Kidney epithelial cell (primary cell): Measurements from ENCODE around the gene SLC12A7. TPM values are rescaled to one million over a fixed set of nuclear protein-coding genes. Genes with fewer than 3 reads are reported as not detected.

Source experiments
- DNase-seq: peaks from one replicate; pipeline ENCODE4 v3.0.0-alpha.2; 2010; ENCODE audit warnings: low read depth
- H3K27me3 ChIP-seq: 2 replicates; pipeline ENCODE4 v1.6.0; 2011; ENCODE audit warnings: low read length; ENCODE audit not compliant: control insufficient read depth, insufficient read depth
- H3K36me3 ChIP-seq: 2 replicates; pipeline ENCODE4 v1.5.1; 2011; ENCODE audit warnings: low read length; ENCODE audit not compliant: control insufficient read depth, insufficient read depth
- H3K4me3 ChIP-seq: 2 replicates; pipeline ENCODE4 v1.5.1; 2011; ENCODE audit warnings: low read depth, mild to moderate bottlenecking, control low read depth, low read length
- total RNA-seq: library from RNA; depleted of rRNA; stranded (reverse); fragments of >200 nt; gene quantifications from 2 replicates; pipeline ENCODE4 v1.2.3, GENCODE V29; 2015
- TF ChIP-seq, protein P1 (sequence below): IDR thresholded peaks from 2 replicates; pipeline ENCODE4 v1.5.1; 2011; ENCODE audit warnings: mild to moderate bottlenecking, moderate library complexity, low read length, control low read depth, inconsistent platforms; ENCODE audit not compliant: insufficient read depth, poor library complexity, severe bottlenecking

Gene SLC12A7
- total RNA-seq, 1 donor from 2014 or later = 50.3 TPM

DNA sequence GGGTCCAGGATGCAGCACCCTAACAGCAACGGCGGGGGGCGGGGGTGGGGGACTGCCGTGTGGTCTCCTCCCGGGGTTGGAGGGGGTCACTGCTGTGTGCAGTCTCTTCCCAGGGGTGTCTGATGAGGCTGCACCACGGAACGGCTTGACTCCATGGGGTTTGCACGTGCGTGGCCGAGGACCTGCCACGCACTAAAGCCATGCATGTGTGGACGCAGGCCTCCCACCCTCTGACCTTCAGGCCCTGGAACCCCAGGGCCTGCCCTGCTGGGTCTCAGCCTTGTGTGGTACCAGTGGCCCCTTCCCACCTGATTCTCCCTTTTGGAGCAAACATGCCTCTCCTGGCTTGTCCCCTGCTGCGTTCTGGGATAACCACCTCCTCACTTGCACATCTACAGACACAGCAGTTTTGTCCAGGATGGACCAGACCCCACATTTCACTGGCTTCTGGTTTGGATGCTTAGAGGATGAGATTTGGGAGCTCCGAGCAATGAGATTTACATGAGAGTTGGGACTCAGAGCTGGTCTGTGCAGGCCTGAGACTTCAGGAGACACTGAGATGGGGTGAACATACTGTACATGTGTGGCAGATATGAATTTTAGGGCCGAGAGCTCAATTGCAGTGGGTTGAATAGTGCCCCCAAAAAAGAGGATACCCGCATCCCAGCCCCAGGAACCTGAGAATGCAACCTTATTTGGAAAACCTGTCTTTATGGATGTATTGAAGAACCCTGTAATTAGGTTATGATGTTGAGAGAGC, 45.8 kb downstream of the SLC12A7 start:
- H3K27me3 ChIP-seq = no peaks in the 10 kb centered on the region
- H3K4me3 ChIP-seq = no peak overlapping the region
- TF ChIP-seq, protein P1, sequence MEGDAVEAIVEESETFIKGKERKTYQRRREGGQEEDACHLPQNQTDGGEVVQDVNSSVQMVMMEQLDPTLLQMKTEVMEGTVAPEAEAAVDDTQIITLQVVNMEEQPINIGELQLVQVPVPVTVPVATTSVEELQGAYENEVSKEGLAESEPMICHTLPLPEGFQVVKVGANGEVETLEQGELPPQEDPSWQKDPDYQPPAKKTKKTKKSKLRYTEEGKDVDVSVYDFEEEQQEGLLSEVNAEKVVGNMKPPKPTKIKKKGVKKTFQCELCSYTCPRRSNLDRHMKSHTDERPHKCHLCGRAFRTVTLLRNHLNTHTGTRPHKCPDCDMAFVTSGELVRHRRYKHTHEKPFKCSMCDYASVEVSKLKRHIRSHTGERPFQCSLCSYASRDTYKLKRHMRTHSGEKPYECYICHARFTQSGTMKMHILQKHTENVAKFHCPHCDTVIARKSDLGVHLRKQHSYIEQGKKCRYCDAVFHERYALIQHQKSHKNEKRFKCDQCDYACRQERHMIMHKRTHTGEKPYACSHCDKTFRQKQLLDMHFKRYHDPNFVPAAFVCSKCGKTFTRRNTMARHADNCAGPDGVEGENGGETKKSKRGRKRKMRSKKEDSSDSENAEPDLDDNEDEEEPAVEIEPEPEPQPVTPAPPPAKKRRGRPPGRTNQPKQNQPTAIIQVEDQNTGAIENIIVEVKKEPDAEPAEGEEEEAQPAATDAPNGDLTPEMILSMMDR = no peak
- no peaks in the 10 kb centered on the region for H3K36me3 ChIP-seq
- DNase-seq = no peak

DNA sequence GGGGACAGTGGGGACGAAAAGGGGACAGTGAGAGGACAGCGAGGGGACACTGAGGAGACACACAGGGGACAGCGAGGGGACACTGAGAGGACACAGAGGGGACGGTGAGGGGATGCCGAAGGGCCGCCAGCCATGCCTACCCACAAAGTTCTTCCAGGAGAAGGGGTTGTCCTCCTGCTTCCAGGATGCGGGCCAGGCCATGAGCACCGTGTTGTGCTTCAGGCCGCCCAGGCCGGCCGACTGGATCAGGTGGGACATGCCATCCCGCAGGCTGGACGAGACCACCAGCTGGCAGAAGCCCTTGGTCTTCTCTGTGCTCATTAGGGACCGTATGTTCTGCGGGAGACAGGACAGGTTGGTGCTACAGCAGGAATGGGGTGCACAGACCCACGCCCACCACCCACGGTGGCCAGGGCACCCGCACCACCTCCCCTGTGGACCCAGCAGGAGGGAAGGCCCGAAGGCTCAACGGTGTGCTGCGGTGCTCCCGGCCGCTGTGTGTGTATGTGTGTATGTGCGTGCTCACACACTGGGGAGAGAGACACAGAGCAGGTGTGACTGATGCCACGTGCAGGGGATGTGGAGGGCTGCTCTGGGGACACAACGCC, 46.6 kb downstream of the SLC12A7 start:
- no peak for DNase-seq
- TF ChIP-seq, protein P1 = no peak
- Histone ChIP-seq H3K27me3 (no peaks in the 10 kb centered on the region), H3K4me3 (no peak overlapping the region), H3K36me3 (no peaks in the 10 kb centered on the region)

DNA sequence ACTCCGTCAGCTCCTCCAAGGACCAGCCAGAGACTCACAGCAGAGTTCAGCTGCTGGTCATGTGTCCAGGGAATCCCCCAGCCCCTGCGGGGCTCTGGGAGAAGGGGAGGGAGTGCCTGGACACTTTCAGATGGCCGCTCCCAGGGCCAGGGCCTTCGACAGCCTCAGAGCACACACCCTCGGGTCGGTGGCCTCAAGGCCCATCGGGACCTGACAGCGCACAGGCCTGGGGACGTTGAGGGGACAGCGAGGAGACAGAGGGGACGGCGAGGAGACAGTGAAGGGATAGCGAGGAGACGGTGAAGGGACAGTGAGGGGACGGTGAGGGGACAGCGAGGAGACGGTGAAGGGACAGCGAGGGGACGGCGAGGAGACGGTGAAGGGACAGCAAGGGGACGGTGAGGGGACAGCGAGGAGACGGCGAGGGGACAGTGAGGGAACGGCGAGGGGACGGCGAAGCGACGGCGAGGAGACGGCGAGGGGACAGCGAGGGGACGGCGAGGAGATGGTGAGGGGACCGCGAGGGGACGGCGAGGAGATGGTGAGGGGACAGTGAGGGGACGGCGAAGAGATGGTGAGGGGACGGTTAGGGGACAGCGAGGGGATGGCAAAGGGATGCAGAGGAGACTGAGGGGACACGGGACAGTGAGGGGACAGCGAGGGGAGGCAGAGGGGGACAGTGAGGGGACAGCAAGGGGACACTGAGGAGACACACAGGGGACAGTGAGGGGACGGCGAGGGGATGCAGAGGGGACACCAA, 47.3 kb downstream of the SLC12A7 start:
- no peak for DNase-seq
- H3K36me3 ChIP-seq = no peaks in the 10 kb centered on the region
- TF ChIP-seq, protein P1 = no peak
- H3K4me3 ChIP-seq = no peak overlapping the region
- no peaks in the 10 kb centered on the region for H3K27me3 ChIP-seq

DNA sequence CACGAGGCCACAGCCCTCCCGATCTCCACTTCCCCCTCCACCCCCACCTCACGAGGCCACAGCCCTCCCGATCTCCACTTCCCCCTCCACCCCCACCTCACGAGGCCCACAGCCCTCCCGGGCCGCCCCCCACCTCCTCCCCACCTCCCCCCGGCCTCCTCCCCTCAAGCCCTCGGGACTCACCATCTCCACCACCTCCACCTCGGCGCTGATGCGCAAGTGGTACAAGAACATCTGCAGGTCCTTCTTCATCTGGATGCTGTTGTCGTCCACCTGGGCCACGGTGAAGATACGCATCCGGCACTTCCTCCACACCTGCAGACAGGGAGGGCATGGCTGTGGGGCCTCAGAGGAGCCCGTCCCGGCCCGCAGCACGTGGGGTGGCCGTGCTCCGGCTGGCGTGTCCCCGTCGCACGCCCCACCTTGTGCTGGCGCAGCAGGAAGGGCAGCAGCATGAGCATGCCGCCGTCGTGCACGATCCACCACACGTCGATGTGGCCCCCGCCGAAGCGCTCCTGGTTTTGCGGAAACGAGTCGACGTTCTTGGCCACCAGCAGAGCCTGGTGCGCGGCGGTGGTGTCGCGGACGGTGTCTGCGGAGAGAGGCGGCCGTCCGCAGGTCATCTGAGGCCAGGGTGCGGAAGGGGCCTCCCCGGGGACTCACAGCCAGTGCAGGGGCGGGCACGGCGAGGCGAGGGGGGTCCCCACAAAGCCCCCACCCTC, 48.0 kb downstream of the SLC12A7 start:
- DNase-seq = no peak
- Histone ChIP-seq H3K36me3 (no peaks in the 10 kb centered on the region), H3K4me3 (no peak overlapping the region), H3K27me3 (no peaks in the 10 kb centered on the region)
- TF ChIP-seq, protein P1 = no peak

DNA sequence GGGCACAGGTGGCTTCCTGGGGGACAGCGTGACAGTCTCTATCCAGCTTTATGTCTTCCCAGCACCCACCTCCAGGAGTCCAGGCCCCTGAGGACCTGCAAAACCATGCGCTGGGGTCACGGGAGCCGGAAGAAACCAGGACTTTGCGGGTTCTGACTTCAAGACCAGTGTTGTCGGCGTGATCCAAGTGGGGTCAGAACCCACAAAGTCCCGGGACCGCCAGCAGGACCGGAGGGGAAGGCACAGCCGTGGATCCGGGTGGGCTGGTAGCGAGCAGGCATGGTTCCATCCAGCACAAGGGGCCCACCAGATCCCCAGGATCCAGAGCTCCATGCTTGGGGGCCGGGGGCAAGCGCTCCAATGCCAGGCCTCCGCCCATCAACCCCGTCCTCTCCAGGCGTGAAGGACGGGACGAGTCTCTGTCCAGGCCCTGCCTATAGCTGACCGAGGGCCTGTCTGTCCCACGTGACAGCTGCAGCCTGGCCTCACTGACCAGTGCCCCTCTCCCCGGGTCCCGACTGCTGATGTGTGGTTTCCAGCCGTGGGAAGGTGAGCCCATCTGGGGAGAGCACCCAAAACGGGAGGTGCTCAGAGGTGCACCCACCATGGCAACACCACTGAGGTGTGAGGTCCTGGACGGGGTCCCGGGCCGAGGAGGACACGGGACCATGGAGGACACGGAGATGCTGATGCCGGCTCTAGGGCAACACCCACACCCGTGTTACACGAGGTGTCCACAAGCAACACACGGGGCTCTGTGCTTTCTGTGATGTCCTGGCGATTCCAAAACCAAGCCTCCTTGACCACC, 48.9 kb downstream of the SLC12A7 start:
- TF ChIP-seq, protein P1 = no peak
- H3K4me3 ChIP-seq = no peak overlapping the region
- no peak for DNase-seq
- no peaks in the 10 kb centered on the region for H3K36me3 ChIP-seq
- no peaks in the 10 kb centered on the region for H3K27me3 ChIP-seq
